CD4-positive, alpha-beta T cell treated with Interferon gamma for 1 hour (primary cell): ENCODE data around the gene BCL2.
"Not testable (repeated sequence)": the region's sequence is repeated elsewhere in the genome, so short reads cannot be mapped to it uniquely, and the experiment has no call there.

Experiments used
- DNase-seq: peaks from one replicate; pipeline ENCODE4 v3.0.0-alpha.2; 2020

Gene BCL2

DNA sequence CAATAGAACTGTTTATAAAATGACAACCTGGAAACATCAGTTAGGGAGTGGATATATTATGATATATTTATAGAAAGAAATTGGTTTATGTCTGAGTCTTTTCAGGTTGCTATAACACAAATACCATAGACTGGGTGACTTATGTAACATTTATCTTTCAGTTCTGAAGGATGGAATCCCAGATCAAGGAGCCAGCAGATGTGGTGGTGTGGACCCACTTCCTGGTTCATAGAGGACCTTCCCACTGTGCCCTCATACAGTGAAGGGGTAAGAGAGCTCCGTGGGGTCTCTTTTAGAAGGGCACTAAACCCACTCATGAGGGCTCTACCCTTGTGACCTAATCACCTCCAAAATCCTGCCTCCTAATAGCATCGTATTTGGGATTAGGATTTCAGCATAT, 86.7 kb downstream of the BCL2 start:
- no peak for DNase-seq

DNA sequence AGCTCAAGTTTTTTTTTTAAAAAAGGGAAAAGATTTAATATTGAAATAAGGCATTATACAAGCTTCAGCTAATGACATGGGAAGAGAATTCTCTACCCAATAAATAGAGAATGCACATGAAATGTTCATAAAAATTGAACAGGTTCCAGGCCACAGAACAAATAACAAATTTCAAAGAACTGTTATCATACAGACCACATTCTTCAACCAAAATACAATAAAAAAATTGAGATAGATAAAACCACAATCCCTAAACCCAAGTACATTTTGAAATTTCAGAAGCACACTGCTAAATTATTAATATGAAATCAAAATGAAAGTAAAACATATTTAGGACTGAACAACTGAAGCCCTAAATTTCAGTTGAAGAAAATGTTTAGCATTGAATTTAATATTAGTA, 89.6 kb downstream of the BCL2 start:
- no peak for DNase-seq

DNA sequence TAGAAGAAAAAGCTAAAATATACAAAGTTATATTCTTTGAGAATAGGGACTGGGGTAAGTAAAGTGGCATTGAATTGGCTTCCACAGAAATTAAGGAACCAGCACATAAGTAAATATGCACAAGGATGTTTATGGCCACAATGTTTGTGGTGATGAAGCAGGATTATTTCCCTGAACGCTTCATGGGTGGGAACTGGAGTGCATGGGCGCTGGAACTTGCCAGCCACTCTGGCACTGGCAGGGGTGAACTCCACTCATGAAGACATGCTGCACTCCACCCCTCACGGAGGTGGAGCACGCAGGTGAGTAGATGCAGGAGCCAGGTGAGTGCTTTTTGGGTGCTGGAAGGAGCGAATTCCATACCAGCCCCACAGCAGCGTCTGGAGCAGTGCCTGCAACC, 94.1 kb downstream of the BCL2 start:
- DNase-seq, result no peak

DNA sequence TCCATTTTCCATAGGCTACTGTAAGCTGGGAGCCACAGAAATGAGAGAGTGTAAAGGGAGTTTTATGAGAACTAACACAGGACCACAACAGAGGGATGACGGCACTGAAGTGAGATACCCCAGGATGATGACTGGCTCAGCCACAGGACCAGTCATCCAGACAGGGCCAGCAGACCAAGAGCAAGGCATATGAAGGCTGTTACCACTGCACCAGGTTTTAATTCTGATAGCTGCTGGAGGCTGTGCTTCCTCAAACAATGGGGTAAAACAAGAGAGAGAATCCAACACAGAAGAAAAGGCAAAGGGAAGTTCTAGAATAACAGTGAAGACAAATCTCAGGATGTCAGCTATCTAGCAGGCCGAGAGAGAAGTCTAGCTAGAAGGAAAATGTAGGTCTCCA, 94.9 kb downstream of the BCL2 start:
- DNase-seq, result no peak

DNA sequence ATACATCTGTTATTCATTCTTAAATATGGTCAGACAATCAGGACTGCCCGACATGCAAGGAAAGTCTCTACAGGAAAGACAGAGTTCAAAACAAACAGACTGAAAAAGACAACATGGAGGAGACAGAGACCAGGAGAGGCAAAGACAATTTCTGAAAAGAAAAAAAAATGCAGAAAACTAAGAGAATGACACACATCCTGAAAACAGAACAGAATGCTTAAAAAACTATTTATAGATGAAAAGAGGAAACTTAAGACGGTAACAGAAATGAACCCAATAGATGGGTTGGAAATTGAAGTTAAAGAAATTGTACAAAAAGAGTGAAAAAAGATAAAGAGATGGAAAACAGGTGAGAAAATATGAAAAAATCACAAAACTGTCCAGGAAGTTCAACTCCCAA, 95.7 kb downstream of the BCL2 start:
- DNase-seq, result no peak

DNA sequence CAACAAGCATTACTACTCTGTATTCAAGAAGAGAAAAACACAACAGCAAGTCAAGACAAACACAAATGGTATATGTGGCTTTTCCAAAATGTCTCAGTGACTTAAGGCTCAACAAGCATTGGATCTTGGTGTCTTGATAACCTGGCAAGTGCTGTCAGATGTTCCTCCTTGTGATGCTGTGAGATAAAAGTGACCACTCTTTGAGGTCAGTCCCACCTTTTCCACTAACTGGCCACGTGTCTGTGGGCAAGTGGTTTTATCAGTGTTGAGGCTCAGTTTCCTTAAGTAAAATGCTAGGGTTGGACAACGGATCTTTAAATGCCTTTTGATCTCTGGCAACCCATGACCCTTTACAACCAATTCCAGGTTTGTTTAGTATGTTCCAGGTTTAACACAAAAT, 98.7 kb downstream of the BCL2 start:
- no peak for DNase-seq

DNA sequence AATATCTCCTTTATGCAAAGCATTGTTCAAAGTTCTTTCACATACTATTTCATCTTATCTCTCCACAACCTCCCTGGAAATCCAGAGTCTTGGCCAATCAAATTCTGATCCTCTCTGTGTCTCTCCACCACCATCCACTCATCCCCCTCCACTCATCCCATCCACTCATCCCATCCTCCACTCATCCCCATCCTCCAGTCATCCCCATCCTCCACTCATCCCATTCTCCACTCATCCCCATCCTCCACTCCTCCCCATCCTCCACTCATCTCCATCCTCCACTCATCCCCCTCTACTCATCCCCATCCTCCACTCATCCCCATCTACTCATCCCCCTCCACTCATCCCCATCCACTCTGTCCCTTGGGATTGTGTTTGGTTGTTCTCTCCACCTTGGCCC, 101.1 kb downstream of the BCL2 start:
- no peak for DNase-seq

DNA sequence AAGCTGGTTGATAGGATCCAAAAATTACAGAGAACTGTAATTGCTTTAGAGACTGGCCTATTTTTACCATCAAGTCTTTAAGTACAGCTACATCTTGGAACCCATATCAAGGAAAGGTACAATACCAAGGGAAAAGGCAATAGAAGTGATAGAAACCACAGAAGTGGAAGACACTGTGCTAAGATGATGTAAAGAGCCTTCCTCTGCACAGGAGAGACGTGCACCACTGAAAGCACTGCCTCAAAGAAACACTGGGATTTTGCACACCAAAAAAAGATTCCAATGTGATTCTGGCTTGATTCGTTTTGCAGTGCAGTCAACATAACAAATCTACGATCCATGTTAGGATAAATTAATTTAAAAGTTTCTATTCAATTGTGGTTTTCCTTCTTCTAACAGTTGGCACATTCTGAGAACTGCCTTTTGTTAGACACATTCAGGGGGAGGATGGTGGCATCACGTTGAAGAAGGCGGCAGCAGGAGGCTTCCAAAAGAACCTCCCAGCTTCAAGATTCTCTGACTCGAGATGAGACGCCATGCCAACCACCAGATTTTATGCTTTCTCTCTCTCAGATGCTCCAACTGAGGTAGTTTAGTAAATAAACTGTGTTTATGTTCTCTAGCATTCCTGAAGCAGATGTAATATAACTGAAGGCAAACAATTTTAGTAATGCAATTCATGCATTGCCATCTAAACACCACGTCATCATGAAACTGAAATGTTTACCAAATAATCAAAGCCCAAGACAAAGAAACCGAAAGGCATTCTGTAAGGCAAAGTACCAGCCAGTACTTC, 102.9 kb downstream of the BCL2 start:
- DNase-seq, result no peak

DNA sequence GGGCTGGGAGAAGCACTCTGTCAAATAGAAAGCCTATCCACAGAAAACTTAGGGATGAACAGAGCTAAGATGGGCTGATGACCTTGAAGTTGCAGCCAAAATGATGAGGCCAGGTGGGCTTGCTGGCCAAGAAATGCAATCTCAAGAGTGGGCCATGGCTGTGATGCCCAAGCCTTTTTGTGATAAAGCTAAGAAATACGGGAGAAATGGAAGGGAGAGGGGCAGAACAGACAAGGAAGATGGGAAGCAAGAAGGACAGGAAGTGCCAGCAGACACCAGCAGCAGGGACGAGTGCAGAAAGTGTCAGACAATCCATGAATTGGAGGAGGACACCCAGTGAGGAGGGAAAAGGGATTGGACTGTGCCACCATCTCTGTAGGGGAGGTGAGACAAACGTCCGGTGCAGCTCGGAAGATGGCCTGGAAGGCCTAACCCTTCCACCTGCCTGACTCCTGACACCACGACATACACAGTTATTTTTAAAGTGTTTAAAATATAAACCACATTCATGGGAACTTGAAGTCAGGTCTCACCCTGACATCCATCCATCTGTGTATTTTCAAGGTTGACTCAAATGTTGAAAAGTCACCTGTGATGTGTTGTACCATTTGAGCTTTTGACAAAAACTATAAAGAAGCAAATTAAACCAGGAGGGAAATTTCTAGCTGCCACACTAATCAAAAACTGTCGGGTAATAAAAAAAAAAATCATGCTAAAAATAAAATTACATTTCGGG, 105.5 kb downstream of the BCL2 start:
- no peak for DNase-seq

DNA sequence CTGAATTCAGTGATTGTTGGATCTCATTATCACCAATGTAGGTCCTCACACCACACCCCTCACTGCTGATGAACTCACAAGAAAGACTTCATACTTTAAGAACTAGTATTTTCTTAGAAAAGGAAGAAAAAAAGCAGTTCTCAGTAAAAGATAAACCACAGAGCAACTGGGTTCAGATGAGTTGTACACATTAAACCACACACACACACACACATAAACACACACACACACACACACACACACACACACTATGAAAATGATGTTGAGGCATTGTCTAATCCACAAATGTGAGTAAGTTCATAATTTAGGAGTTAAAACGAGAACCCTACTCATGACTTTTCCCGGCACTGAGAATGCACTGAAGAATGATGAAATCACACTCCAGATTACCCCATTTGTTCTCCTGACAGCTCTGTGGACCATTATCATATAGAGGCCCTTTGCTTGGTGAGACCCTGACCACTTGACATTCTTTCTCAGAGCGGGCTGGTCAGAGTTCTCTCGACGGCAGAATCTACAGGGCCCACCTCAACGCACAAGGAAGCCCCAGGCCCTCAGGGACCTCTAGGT, 106.2 kb downstream of the BCL2 start:
- no peak for DNase-seq

DNA sequence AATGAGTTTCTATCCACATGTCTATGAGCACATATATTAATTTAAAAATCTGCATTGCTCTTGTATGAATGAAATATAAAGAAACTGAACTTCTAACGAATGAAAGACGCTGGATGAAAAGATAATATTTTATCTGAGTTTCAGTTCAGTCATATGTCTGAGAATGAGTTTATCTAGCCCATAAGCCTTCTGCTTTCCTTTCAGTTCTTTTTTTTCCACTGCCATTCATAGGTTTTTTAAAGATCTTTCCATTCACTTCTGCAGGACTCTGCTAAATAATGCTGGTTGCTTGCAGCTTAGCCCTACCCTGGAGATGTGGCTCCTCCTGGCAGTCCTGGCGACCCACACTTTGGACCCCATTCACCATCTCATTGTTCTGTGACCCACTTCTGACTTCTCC, 109.0 kb downstream of the BCL2 start:
- DNase-seq, result no peak

DNA sequence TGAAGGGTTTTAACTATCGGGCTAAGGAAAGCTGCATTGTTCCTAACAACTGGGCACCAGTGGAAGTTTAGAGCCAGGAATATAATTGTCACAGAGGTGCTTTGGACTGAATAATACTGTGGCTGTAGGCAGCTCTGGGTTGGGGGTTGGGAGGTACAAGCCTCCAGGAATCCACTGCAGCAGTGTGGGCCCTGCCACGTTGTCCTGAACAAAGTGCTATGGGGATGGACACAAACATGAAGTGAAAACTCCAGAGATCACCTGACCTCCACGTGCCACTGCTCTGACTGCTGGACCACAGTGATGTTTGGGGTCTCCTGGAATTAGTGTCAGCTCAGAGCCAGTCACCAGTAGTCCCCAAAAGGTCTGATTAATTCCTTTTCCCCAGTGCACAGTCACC, 110.9 kb downstream of the BCL2 start:
- no peak for DNase-seq

DNA sequence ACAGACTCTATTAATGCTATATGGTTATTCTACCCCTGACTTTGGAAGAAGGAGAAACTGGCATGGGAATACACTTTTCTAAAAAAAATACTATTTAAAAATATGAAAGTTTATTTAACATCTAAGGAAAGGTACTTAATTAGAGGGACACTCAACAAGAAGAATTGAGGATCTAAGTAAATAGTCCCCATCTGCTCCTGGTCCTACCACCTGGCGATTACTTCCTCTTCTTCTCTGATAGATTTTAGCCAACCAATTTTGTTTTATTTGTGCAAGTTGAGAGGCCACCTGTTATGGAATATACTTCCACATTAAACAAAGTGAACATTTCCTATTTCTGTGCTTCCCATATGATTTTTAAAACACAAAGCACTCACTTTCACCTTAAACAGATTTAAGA, 111.7 kb downstream of the BCL2 start:
- no peak for DNase-seq

DNA sequence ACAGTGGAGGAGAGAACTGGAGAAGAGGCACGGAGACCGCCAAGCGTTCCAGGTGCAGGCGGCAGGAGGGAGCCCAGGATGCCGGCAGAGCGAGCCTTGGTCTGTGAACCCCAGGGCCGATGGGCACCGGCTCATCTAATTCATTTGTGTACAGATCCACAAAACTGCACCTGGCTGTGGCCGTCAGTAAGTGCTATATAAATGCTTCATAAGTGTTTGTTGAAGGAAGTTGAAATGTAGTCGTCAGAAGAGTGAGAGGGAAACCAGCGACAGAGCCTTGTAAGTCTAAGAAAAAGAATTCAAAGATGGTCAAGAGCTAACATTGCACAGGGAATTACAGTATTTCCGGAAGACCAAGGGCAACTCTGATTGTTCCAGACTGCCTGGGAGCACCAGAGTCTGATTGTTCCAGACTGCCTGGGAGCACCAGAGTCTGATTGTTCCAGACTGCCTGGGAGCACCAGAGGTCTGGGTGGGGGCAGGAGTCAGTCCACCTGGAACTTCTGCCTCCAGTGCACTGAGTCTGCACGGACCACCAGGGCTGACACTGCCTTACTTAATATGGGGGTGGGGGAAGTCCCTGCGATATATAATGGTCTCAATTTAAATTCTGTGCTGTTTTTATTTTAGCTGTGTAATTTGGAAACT, 112.3 kb downstream of the BCL2 start:
- no peak for DNase-seq

DNA sequence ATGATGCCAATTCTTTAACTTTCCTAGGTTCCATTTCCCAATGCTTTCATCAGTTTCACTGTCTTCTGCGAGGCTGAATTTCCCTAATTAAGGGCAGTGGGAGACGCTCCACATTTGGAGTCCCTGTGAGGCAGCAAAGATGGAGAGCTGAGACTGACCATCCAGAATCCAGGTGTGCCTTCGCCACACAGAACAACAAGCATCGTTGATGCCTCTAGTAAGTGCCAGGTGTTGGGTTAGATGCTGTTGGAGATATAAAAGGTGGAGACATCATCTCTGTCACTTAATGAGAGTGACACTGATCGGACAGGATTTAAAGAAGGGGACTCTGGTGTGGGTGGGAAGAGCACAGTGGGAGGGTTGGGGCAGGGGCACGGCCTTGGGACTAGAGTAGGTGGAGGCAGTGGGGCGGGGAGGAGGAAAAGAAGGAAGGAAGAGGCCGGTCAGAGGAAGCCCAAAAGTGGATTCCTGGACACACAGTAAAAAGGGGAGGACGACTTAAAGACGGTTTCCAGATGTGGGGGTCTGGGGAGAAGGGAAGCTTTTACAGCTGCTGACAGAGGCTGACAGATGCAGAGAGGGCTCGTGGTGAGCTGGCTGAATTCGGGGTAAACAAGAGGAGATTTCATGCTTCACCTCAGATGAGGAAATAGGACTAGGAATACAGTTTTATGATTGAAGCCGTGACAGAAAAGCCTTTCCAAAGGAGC, 113.0 kb downstream of the BCL2 start:
- DNase-seq, result no peak

DNA sequence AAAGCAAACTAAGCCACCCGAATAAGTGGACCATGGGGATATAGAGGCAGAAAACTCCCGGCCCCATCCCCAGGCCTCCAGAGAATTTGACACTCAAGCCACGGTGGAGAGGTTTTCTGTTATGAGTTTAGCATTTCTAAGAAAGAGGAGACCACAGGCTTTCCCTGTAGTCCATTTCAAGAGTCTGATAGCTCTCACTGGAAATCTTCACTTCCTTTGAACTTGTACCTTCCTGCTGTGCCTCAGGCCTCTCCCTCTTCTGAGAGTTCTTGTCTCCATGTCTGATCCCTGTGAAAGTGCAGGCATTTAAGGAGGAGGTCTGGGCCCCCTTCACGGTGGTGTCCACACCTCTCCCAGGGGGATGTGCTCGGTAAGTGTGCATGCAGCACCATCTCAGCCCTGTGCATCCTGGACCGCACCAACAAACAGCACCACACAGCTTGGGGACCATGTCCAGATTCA, 113.7 kb downstream of the BCL2 start:
- DNase-seq, result no peak

DNA sequence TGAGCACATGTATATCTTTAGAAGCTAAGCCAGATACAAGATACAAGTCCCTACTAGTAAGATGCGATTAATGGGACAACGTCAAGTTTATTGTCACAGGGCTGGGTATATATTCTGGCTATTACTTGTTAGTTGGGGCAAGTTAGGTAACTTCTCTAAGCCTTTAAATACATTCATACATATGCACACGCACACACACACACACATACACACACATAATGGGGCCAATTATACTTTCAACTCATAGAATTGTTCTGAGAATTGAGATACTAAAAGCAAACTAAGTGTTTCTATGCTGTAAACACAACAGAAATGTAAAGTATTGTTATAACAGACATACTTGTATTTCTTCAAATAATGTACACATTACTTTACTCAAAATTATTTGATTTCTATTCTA, 116.1 kb downstream of the BCL2 start:
- no peak for DNase-seq

DNA sequence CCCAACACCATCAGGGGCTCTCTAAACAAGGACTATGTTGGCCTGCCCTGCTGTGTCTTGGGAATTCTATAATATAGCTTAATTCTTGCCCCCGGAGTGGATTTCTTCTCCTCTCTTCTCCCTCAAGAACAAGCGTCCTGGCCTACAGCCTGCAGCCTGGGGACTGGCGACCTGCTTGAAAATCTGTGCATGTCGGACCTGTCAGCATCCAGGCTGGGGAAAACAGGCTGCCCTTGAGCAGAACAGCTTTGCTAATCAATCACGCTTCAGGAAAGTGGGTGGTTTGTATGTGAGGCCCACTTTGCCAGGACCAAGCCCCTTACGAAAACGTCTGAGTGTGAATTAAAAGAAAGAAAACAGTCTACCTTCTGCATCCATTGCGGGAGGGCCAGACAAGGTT, 116.7 kb downstream of the BCL2 start:
- DNase-seq, result no peak

DNA sequence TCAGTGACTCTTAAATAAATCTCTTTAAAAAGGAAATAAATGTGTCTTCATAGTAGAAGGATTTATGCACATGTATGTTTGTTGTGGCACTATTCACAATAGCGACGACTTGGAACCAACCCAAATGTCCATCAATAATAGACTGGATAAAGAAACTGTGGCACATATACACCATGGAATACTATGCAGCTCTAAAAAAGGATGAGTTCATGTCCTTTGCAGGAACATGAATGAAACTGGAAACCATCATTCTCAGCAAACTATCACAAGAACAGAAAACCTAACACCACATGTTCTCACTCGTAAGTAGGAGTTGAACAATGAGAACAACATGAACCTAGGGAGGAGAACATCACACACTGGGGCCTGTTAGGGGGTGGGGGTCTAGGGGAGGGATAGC, 118.1 kb downstream of the BCL2 start:
- DNase-seq, result not testable (repeated sequence)

DNA sequence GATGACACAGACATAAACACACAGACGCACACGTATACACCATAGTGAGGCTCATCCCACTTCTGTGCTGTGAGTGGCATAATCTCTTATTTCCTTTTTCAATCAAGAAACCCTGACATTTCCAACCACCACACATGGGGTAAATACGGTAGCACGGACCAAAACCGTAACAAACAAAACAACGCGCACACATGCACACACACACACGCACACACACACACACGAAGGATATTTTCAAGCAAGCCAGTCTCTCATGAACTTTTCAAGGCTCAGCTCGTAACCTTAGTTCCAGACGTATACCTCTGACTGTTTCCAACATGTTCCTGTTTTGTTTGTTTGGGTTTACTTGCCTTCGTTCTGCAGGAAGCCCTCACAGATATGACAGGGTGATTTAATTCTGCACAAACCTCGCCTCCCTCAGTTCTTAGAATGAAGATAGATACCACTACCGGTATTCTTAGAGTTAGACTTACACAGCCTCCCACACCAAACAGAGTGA, 119.8 kb downstream of the BCL2 start:
- DNase-seq, result peak; percentile 40

DNA sequence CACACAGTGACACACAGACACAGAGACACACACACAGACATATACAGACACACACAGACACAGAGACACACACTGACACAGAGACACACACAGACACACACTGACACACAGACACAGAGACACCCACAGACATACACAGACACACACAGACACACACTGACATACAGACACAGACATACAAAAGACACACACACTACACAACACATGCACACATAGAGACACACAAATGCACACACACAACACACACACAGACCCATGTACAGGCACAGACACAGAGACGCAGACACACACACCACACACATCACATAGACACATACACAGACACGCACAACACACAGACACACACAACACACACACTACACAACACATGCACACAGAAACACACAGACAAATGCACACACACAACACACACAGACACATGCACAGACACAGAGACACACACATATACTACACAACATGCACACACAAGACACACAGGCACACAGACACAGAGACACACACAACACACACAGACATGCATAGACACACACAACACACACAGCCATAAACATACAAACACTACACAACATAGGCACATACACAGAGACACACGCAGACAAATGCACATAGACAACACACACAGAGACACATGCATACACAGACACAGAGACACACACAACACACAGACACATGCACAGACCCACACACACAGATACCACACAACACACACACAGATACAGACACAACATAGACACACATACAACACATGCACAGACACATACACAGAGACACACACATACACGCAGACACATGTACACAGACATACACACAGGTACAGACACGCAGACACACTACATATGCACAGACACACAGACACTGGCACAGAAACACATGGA, 120.5 kb downstream of the BCL2 start:
- DNase-seq, result no peak
